Measurements from ENCODE around the gene OGDHL. TPM values are rescaled to one million over a fixed set of nuclear protein-coding genes. Genes with fewer than 3 reads are reported as not detected.
A peak's percentile ranks its signal among the peaks of the same experiment; 100 is the strongest.

The OGDHL gene
- total and polyA plus RNA-seq, 12 donors = 1.4 to 31.9 (median 4.8) TPM

DNA sequence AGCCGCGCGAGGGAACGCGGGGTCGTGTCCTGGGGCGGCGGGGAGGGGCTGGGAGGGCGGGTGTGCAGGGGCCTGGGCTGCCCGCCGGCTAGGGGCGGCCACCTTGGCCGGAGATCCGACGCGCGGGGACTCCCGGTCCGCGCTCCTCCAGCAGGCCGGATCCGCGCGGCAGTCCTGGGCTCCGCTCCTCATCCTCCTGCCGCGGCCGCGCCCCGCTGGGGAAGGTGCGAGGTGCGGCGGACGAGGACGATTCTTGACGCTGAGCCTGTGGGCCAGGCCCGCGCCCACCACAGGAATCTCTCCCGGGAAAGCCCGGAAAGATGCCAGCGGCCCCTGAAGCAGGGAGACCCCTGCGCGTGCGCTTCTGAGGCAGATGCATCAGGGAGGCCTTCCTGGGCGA is 6.6 kb upstream of the OGDHL start:
- WGBS, 4 donors = 4 to 31% (median 8%) methylated on average over 5 to 45 of the region's 45 CpGs
- H3K27me3 ChIP-seq = peaks cover 16% of the 10 kb centered on the region

GRCh38 chr10:49768329-49768728 is 6.2 kb upstream of the OGDHL start:
- Histone ChIP-seq H3K36me3 (replicated peaks in 1 of 2) (no peaks in the 10 kb centered on the region), H3K27ac (no peak overlapping the region), H3K27me3 (peaks cover 16% of the 10 kb centered on the region), H3K4me1 (replicated peaks in 1 of 2) (no peaks in the 10 kb centered on the region), H3K9me3 (replicated peaks in 1 of 3) (no peaks in the 10 kb centered on the region), H3K4me3 (no peak overlapping the region)
- TF ChIP-seq, protein P1, sequence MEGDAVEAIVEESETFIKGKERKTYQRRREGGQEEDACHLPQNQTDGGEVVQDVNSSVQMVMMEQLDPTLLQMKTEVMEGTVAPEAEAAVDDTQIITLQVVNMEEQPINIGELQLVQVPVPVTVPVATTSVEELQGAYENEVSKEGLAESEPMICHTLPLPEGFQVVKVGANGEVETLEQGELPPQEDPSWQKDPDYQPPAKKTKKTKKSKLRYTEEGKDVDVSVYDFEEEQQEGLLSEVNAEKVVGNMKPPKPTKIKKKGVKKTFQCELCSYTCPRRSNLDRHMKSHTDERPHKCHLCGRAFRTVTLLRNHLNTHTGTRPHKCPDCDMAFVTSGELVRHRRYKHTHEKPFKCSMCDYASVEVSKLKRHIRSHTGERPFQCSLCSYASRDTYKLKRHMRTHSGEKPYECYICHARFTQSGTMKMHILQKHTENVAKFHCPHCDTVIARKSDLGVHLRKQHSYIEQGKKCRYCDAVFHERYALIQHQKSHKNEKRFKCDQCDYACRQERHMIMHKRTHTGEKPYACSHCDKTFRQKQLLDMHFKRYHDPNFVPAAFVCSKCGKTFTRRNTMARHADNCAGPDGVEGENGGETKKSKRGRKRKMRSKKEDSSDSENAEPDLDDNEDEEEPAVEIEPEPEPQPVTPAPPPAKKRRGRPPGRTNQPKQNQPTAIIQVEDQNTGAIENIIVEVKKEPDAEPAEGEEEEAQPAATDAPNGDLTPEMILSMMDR (IDR thresholded peaks at IDR 0.05) = no peak
- TF ChIP-seq POLR2A (IDR thresholded peaks at IDR 0.05) = no peak
- DNase-seq = no peak
- intact Hi-C loops (cut with DNase I) = no loop called here
- WGBS, 4 donors = 4 to 5% methylated on average over 38 of the region's 38 CpGs; no CpG with 5 or more reads in 2 of the 4 donors

More for the DNA sequence above, 6.6 kb upstream of the OGDHL start:
- no peaks in the 10 kb centered on the region for H3K4me1 ChIP-seq (replicated peaks in 1 of 2)
- no peak overlapping the region for H3K27ac ChIP-seq
- no peaks in the 10 kb centered on the region for H3K36me3 ChIP-seq (replicated peaks in 1 of 2)
- H3K9me3 ChIP-seq (replicated peaks in 1 of 3) = no peaks in the 10 kb centered on the region
- TF ChIP-seq, protein P1 (IDR thresholded peaks at IDR 0.05) = no peak
- no peak for TF ChIP-seq POLR2A (IDR thresholded peaks at IDR 0.05)
- intact Hi-C loops (cut with DNase I) = no loop called here
- no peak for DNase-seq
- no peak overlapping the region for H3K4me3 ChIP-seq

- Histone ChIP-seq H3K4me1 (replicated peaks in 1 of 2) (no peaks in the 10 kb centered on the region), H3K36me3 (replicated peaks in 1 of 2) (no peaks in the 10 kb centered on the region), H3K9me3 (replicated peaks in 1 of 3) (no peaks in the 10 kb centered on the region), H3K27ac (no peak overlapping the region), H3K4me3 (no peak overlapping the region), H3K27me3 (peaks cover 16% of the 10 kb centered on the region)
- no peak for DNase-seq
- TF ChIP-seq POLR2A (IDR thresholded peaks at IDR 0.05) = no peak
- TF ChIP-seq, protein P1 (IDR thresholded peaks at IDR 0.05) = no peak
- WGBS, 4 donors = 43 to 65% (median 56%) methylated on average over 4 to 7 of the region's 7 CpGs
- intact Hi-C loops (cut with DNase I) = no loop called here
Observed at GRCh38 chr10:49767752-49768151, 5.6 kb upstream of the OGDHL start.

GRCh38 chr10:49766484-49766883 is 4.4 kb upstream of the OGDHL start:
- Histone ChIP-seq H3K9me3 (replicated peaks in 1 of 3) (no peaks in the 10 kb centered on the region), H3K36me3 (replicated peaks in 1 of 2) (no peaks in the 10 kb centered on the region), H3K4me3 (no peak overlapping the region), H3K27ac (no peak overlapping the region), H3K27me3 (peaks cover 16% of the 10 kb centered on the region), H3K4me1 (replicated peaks in 1 of 2) (no peaks in the 10 kb centered on the region)
- no peak for TF ChIP-seq POLR2A (IDR thresholded peaks at IDR 0.05)
- whole genome bisulfite sequencing, 4 donors = 70 to 80% (median 78%) methylated on average over 2 of the region's 2 CpGs
- no peak for DNase-seq
- intact Hi-C loops (cut with DNase I) = no loop called here

DNA sequence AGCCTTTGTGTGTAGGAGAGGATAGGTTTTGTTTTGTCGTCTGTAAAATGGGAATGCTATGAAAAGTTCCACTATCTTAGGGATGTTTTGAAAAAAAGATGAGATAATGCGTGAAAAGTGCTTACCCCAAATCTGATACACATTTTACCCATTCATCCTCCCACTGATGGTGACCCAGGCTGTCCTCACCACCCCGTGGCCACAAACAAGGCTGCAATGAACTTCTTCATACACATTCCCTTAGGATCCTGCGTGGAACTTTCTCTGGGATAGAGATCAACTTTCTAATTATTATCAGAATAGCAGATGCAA is 399 bp upstream of the OGDHL start:
- TF ChIP-seq, protein P1 (IDR thresholded peaks at IDR 0.05) = no peak
- TF ChIP-seq POLR2A (IDR thresholded peaks at IDR 0.05) = no peak
- Histone ChIP-seq H3K4me3 (peak overlapping the region in 1 of 4 donors; percentile 66), H3K27ac (peak overlapping the region in 1 of 5 donors; percentile 66), H3K4me1 (replicated peaks in 1 of 2) (no peaks in the 10 kb centered on the region), H3K27me3 (no peaks in the 10 kb centered on the region), H3K9me3 (replicated peaks in 1 of 3) (no peaks in the 10 kb centered on the region), H3K36me3 (replicated peaks in 1 of 2) (no peaks in the 10 kb centered on the region)
- 33 to 41% (median 39%) methylated on average over 4 of the region's 4 CpGs for WGBS, 4 donors
- intact Hi-C loops (cut with DNase I) = no loop called here
- no peak for DNase-seq
